Measurements from ENCODE around the gene DOCK4. TPM values are rescaled to one million over a fixed set of nuclear protein-coding genes. Genes with fewer than 3 reads are reported as not detected.

Gene DOCK4
- total RNA-seq, 2 donors from 2014 or later: 6.5 to 11.1 TPM

DNA sequence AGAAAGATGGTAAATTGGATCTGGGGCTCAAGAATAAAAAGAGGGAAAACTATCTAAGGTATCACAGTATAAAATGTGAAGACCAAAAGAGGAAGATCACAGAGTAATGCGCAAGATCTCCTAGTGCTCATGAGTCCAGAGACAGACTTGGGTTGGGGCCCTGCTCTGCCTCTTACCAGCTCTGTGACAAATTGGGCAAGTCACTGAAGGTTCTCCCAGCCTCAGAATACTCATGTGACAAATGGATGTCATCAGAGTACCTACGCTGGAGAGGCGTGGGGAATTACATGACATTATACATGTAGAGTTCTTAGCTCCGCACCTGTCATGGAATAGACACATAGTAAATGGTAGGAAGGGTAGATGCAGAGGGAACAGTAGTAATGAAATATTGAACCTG, 124.4 kb downstream of the DOCK4 start:
- no peaks in the 10 kb centered on the region for H3K9me3 ChIP-seq
- no peaks in the 10 kb centered on the region for H3K4me1 ChIP-seq
- H3K9ac ChIP-seq (ENCODE audit: low read depth in 2 of 2, low read length in 2 of 2): no peak overlapping the region
- H3K36me3 ChIP-seq: no peaks in the 10 kb centered on the region
- intact Hi-C loops (cut with DNase I): no loop called here
- DNase-seq: no peak
- H3K27me3 ChIP-seq: no peaks in the 10 kb centered on the region
- TF ChIP-seq, protein P1, sequence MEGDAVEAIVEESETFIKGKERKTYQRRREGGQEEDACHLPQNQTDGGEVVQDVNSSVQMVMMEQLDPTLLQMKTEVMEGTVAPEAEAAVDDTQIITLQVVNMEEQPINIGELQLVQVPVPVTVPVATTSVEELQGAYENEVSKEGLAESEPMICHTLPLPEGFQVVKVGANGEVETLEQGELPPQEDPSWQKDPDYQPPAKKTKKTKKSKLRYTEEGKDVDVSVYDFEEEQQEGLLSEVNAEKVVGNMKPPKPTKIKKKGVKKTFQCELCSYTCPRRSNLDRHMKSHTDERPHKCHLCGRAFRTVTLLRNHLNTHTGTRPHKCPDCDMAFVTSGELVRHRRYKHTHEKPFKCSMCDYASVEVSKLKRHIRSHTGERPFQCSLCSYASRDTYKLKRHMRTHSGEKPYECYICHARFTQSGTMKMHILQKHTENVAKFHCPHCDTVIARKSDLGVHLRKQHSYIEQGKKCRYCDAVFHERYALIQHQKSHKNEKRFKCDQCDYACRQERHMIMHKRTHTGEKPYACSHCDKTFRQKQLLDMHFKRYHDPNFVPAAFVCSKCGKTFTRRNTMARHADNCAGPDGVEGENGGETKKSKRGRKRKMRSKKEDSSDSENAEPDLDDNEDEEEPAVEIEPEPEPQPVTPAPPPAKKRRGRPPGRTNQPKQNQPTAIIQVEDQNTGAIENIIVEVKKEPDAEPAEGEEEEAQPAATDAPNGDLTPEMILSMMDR (IDR thresholded peaks at IDR 0.05): no peak
- H3K4me3 ChIP-seq: no peak overlapping the region
- no peak overlapping the region for H3K27ac ChIP-seq

DNA sequence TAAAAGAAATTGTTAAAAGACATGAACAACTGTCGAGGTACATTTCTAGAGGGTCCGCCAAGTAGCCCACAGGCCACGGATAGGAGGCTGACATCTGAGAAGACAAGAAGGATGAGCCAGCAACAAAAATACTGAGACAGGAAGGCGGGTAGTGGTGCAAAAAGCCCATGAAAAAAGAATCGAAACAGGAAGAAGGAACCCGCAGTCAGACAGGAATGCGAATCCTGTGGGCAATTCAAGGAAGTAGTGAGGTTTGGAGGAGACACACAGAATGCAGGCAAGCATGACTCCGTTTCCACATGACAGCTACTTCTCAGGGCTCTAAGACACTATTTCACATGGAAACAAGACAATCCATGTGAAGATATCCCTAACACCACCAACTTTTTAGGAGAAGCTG, 125.2 kb downstream of the DOCK4 start:
- H3K4me1 ChIP-seq: no peaks in the 10 kb centered on the region
- no peak overlapping the region for H3K4me3 ChIP-seq
- H3K36me3 ChIP-seq: no peaks in the 10 kb centered on the region
- no peaks in the 10 kb centered on the region for H3K27me3 ChIP-seq
- intact Hi-C loops (cut with DNase I): no loop called here
- TF ChIP-seq, protein P1 (IDR thresholded peaks at IDR 0.05): no peak
- no peaks in the 10 kb centered on the region for H3K9me3 ChIP-seq
- no peak for DNase-seq
- peak overlapping the region; percentile 26 for H3K27ac ChIP-seq
- H3K9ac ChIP-seq (ENCODE audit: low read depth in 2 of 2, low read length in 2 of 2): no peak overlapping the region

GRCh38 chr7:112080441-112080840, 125.8 kb downstream of the DOCK4 start:
- TF ChIP-seq, protein P1 (IDR thresholded peaks at IDR 0.05): no peak
- Histone ChIP-seq H3K9ac (ENCODE audit: low read depth in 2 of 2, low read length in 2 of 2) (no peak overlapping the region), H3K4me3 (no peak overlapping the region), H3K27me3 (no peaks in the 10 kb centered on the region), H3K36me3 (no peaks in the 10 kb centered on the region), H3K9me3 (no peaks in the 10 kb centered on the region), H3K4me1 (no peaks in the 10 kb centered on the region), H3K27ac (no peak overlapping the region)
- no peak for DNase-seq
- intact Hi-C loops (cut with DNase I): no loop called here

DNA sequence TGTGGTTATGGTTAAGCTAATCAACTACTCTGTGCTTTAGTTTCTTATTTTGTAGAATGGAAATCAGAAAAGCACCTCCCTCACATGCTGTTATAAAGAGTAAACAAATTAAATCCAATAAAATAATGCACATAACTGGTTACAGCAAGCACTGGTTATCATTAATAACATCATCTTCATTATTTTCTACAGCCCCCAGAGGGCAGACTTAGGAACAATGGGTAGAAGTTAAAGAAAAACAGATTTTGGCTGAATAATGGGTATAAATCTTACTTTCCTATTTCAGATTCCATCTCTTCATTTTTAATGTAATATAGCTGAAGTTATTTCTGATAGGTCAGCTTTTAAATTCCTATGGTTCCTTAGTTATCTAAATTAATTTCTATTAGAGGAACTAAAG, 126.5 kb downstream of the DOCK4 start:
- H3K4me3 ChIP-seq: no peak overlapping the region
- H3K27me3 ChIP-seq: no peaks in the 10 kb centered on the region
- H3K27ac ChIP-seq: no peak overlapping the region
- no peak for DNase-seq
- H3K36me3 ChIP-seq: no peaks in the 10 kb centered on the region
- intact Hi-C loops (cut with DNase I): no loop called here
- TF ChIP-seq, protein P1 (IDR thresholded peaks at IDR 0.05): no peak
- no peaks in the 10 kb centered on the region for H3K4me1 ChIP-seq
- H3K9ac ChIP-seq (ENCODE audit: low read depth in 2 of 2, low read length in 2 of 2): no peak overlapping the region
- no peaks in the 10 kb centered on the region for H3K9me3 ChIP-seq

GRCh38 chr7:112079122-112079521, 127.1 kb downstream of the DOCK4 start:
- TF ChIP-seq, protein P1 (IDR thresholded peaks at IDR 0.05): no peak
- no peak overlapping the region for H3K27ac ChIP-seq
- H3K36me3 ChIP-seq: no peaks in the 10 kb centered on the region
- no peak overlapping the region for H3K4me3 ChIP-seq
- H3K27me3 ChIP-seq: no peaks in the 10 kb centered on the region
- no peaks in the 10 kb centered on the region for H3K4me1 ChIP-seq
- no peaks in the 10 kb centered on the region for H3K9me3 ChIP-seq
- intact Hi-C loops (cut with DNase I): no loop called here
- H3K9ac ChIP-seq (ENCODE audit: low read depth in 2 of 2, low read length in 2 of 2): no peak overlapping the region
- no peak for DNase-seq

DNA sequence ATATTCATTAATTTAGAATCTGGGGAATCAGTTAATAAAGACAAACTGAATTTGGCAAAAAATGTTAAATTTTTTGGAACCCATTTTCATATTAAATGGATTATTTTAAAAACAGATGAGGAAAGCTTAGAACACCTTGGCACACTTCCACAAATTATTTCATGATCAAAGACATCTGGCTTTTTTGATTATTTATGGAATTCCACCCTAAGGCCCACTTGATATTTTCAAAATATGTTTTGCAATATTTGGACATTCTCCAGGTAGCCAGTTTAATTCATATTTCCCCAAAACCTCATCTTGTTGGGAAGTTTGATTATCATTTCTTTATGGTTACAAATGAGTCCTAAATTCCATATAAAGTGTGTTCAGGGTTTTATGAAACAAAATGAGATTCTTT, 129.9 kb downstream of the DOCK4 start:
- Histone ChIP-seq H3K9me3 (no peaks in the 10 kb centered on the region), H3K4me1 (no peaks in the 10 kb centered on the region), H3K36me3 (no peaks in the 10 kb centered on the region), H3K27ac (no peak overlapping the region), H3K4me3 (no peak overlapping the region), H3K9ac (ENCODE audit: low read depth in 2 of 2, low read length in 2 of 2) (no peak overlapping the region), H3K27me3 (no peaks in the 10 kb centered on the region)
- TF ChIP-seq, protein P1 (IDR thresholded peaks at IDR 0.05): no peak
- no peak for DNase-seq
- intact Hi-C loops (cut with DNase I): no loop called here

Measured in colonic mucosa (tissue), 4 donors.